Fibroblast of upper back skin (primary cell): ENCODE results near the gene CBLN2.

Experiments
- DNase-seq: peaks from one replicate; pipeline ENCODE4 v3.0.0-alpha.2; 2013

The CBLN2 gene

DNA sequence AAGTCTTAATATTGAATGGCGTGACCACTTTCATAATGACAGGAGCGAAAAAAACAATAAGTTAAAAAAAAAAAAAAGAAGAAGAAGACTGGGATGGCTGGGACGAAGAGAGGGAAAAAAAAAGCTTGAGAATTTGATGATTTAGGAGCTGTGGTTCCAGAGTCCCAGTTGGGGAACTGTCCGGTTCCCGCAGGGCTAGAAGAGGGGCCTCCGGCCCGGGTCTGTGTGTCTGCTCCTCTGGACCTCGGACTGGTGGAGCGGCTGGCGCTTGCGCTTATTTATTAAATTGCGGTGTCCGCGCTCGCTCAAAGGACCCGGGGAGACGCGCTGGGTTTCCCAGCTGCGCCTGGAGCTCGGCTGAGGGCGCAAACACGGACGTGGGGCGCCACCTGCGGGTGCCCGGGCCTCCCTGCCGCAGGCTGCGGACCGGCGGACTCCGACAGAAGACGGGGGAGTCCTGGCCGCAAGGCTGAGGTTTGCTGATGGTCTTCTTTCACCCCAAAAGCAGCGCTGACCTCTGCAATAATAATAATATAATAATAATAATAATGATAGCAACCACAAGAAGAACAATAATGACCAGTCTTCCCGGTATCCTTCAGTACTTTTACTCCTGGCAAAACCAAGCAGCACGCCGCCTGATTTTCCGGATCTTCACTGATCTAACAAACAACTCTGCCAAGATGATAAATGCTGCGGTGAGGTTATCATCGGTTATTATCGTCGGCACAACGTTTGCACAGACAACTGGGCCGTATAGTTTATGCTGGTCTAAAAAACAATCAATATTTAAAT lies at the start of gene CBLN2:
Gene CBLN2 (minus strand): TSS at position 251 of the 795 bp plus-strand sequence. CDS start 2,182 bp downstream, outside the sequence.
- DNase-seq: peak; percentile 46

DNA sequence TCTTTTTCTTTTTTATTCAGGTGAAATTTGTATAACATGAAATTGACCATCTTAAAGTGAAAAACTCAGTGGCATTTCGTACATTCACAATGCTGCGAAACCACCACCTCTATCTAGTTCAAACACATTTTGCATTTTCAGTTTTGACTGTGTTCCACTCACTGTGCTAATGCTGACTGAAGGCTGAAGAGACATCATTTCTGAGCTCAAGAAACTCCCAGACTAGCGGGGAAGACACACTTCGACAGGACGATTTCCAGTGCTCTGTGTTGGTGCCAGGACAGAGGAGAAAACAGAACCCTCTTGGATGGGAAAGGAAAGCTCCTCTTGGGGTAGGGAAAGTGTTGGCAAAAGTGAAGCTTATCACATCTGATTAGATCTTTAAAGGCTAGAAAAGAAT lies 44.2 kb upstream of the CBLN2 start:
- DNase-seq: no peak

DNA sequence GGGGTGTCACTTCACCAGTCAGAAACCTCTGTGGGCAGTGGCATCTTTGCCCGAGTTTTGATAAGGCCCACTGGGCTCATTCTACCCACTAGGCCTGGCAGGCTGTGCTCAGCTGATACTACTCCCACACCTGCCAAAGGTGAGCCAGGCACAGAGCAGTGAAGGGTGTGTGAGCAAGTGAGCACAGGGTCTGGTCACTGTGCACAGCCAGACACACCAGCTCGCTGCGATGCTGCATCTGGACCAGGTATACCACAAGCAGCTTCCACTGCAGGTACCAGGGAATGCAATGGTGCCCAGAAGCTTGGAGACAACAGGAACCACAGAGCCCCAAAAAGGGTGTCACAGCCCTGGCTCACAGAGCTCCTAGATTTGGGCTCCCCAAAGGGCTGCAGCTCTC lies 40.6 kb upstream of the CBLN2 start:
- no peak for DNase-seq

DNA sequence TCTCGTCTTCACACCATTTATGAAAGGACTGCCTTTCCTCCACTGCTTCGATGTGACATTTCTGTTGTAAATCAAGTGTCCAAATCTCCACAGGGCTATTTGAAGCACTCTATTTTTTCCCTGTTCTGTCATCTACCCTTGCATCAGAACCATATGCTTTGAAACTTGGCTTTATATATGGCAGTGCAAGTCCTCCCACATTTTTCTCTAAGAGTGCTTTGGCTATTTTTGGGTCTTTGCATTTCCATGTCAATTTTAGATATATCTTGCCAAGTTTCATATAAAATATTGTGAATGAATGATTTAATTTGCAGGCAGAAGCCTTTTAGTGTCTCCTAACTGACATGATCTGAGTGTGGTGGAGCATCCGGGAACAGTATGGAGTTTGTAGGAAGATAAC lies 37.8 kb upstream of the CBLN2 start:
- no peak for DNase-seq

DNA sequence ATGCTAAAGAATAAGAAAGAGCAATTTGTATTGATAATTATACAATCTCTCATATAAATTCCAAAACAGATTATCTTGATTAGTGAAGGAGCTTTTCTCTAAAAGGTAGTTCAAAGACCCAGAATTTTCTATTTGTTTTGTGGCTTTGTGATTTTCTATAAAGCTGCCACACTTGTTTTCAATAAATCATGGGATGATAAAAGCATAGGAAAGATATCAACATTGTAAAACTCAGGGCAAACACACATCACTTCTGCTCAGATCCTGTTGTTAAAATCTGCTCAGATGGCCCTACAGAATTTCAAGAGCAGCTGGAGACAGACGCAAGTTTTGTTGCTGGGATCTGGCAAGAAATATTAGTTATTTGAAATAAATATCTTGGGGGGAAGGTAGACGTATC lies 28.8 kb upstream of the CBLN2 start:
- no peak for DNase-seq

DNA sequence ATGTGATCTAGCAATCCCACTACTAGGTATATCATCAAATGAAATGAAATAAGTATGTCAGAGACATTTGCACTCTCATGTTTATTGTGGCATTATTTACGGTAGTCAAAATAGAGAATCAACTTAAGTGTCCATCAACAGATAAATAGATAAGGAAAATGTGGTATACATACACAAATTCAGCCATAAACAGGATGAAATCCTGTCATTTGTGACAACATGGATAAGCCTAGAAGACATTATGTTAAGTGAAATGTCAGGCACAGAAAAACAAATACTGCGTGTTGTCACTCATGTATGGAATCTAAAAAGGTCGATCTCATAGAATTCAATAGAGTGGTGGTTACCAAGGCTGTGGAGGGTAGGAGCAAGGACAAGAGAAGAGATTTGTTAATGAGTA lies 22.1 kb upstream of the CBLN2 start:
- no peak for DNase-seq

DNA sequence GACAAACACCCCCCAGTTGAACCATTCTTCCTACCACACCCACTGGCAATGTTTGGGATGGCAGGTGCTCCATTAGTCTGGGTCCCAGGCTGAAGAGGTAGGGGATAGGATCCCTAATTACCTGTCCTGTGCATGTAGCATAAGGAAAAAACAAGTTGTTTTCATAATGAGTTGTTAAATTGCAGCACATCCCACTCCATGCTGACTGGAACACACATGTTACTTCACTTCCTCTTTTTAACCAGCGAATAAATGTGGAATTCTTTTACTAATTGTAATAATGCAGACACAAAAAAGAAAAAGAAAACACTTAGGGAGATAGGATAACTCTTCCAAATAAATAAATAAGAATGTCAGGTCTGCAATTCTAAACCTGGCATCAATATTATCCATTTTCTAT lies 11.8 kb upstream of the CBLN2 start:
- DNase-seq: no peak

DNA sequence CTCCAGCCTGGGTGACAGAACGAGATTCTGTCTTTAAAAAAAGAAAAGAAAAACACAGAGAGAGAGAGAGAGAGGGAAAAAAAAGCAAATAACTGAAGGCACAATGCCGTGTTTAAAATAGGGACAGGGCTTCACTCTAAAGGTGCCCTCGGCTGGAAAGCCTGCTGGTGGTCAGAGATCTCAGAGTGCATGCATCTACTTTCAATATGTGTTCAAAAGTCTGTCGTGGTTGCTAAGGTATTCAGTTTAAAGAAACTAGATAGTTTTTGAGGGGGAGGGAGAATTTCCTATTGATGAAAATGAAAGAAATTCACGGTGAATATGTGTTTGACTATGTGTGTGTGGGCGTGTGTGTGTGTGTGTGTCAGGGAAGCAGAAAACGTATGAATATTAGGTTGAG lies 11.0 kb upstream of the CBLN2 start:
- DNase-seq: no peak

DNA sequence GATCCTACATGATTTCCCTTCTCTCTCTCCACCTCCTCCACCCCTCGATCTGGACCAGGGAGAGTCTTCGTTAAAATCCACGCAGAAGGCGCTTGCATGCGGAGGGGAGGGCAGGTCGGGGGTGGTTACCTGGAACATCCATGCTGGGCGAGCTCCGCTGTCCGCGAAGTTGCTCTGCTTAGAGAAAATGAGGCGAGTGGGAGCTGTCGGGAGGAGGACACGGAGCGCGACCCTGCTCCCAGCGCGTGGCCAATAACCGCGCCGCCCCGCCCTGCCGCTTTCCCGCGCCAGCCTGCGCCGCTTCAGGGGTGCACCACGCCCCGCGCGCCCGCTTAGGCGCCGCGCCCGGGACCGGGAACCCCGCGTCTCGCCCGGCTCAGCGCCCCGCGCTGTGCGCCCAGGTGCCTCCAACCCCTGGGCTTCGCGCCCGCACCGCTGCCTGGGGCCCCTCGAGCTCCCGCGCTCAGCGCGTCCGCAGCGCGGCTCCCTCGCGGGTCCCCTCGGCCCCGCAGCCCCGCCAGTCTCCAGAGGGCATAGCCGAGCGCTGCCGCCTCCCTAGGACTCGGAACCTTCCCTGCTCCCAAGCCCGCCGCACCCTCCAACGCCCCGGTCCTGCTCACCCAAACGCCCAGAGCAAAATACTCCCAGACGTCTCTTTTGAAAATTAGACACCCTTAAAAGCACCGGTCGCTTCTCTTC lies 636 bp downstream of the CBLN2 start:
- no peak for DNase-seq

DNA sequence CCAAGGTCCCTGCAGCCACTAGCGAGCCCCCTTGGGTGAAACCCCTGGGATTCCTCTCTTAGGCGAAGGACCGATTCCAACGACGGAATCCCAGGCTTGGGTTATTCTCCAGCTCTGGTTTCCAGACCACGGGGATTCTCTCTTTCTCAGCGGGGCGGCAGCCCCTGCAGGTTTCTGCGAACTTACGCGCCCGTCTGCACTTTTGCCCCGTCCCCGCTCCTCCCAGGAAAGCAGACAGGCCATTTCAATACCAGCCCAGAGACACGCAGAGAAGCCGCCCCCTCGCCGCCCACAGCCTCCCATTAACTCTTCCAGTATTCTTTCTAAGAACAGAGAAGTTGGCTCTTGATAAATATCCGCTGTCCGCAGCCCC lies 1.2 kb downstream of the CBLN2 start:
- DNase-seq: no peak

DNA sequence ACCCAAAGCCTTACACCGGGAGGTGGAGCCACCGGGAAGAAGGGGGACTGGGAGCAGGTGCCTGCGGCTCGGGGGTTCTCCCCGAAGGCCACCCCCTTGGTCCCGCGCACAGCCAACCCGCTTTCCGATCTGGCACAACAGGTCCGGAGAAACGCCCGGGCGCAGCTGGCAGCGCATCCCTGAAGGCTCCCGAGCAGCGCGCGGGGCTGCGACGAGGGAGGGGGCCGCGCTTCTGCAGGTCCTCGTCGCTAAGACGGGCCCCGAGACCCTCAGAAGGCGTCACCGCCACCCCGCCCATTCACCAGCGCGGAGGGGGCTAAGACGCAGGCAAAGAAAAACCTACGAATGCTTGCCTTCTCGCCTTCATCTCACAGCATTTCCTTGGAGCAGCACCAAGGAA lies 1.8 kb downstream of the CBLN2 start:
- no peak for DNase-seq

DNA sequence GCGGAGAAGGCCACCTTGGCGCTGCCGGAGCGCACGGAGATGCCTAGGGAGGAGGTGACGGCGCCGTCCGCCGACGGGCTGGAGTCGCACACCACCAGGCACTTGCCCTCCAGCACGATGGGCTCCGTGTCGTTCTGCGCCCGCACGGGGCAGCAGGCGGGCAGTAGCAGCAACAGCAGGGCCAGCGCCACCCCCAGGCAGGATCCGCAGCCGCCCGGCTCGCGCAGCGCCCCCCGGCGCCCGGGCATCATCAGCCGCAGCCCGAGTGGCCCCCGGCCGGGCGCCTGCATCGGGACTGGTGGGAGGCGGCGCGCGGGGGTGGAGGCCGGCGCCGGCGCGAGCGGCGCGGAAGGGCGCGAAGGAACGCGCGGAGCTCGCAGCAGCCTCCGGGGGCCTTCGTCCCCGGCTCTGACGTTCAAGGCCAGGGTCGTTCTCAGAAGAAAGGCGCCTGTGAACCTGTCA lies 2.2 kb downstream of the CBLN2 start:
- DNase-seq: no peak

DNA sequence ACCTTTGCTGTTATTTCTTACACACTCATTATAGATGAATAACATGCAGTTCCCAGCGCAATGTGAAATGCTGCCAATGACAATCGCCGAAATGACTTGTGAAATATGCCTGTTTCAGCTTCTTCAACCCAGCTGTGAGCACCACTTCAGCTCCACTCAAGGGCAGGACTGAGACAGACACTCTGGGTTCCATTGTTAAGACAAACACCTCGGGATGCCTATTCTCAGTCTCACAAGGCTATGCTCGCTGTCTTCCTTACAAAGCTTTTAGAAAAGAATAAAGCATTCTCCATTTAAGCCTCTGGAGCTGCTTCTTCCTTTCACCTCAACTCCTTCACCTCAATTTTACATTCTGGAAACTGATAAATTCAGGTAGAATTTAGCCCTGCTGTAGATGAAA lies 4.2 kb downstream of the CBLN2 start:
- no peak for DNase-seq

DNA sequence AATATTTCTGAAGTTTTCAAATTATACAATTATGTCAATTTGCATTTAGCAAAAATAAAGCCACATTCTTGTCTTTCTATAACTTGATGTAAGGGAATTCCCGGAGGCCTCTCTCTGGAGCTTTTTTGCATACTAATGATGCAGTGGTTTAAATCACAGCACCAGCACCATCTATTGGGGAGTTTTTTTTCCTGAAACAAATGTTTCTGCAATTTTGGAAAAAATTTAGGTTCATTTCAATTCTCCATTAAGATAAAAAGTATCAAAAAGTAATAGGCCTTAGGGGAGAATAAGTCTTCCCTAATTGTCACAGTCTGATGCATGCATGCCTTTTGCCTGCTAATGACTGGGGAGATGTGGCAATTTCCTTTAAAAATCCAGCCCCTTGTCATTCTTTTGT lies 13.5 kb downstream of the CBLN2 start:
- DNase-seq: peak; percentile 2

DNA sequence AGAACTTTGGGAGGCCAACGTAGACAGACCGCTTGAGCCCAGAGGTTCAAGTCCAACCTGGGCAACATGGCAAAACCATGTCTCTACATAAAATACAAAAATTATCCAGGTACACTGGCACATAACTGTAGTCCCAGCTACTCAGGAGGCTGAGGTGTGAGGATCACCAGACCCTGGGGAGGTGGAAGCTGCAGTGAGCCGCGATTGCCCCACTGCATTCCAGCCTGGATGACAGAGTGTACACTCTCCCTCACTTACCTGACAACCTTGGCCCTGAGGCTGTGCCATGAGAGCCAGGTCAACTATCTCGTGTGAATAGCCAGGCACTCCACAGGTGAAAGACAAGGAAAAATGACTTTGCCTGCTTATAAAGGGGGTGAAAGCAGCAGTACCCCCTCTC lies 39.3 kb downstream of the CBLN2 start:
- no peak for DNase-seq

DNA sequence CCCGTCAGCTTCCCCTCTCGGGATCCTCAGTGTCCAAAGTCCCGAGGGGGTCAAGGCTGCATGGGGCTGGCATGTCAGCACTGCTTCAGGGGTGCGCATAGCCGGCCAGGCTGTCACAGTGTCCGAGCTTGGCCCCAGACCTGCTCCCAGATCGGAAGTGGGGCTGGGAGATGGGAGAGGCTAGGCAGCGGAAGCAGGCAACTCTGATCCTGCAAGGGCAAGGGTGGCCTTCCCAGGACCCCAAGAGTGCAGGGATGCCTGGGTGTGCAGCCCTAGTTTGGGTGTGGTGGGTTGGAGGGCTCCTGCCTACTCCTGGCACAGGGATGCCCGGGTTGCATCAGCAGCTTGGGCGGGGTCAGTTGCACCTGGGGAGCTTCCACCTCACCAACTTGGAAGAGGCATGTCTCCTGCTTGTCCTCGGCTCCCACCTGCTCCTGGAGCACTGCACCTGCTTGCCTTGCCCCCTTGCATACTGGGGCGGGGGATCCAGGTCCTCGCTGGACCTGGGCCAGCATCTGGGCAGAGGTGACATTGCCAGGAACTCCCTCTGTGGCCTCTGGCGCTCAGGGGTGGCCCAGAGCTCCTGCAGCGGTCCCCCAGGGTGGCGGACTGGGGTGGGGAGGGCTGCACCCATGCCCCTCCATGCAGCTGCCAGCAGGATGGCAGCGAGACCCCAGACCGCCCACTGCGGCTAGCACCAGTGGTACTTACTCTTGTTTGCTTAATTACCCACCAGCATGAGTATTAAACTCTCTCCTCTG lies 41.3 kb downstream of the CBLN2 start:
- DNase-seq: no peak

DNA sequence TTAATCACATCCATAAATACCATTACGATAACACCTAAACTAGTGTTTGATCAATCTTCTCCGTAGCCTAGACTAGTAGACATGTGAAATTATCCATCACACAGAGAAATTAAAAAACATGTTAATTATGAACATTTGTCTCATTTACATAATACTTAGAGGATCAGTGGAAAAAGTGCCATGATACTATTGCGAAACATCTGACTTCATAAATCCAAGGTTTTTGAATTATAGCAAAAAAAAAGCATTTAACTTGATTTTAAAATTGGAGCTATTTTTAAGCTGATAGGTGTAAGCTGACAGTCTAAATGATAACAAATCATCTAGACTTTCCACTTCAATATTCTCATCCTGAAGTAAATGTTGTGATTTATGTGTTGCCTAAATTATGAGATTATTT lies 51.6 kb downstream of the CBLN2 start:
- DNase-seq: no peak
